ENCODE measurements around the gene PKNOX2.

The PKNOX2 gene

DNA sequence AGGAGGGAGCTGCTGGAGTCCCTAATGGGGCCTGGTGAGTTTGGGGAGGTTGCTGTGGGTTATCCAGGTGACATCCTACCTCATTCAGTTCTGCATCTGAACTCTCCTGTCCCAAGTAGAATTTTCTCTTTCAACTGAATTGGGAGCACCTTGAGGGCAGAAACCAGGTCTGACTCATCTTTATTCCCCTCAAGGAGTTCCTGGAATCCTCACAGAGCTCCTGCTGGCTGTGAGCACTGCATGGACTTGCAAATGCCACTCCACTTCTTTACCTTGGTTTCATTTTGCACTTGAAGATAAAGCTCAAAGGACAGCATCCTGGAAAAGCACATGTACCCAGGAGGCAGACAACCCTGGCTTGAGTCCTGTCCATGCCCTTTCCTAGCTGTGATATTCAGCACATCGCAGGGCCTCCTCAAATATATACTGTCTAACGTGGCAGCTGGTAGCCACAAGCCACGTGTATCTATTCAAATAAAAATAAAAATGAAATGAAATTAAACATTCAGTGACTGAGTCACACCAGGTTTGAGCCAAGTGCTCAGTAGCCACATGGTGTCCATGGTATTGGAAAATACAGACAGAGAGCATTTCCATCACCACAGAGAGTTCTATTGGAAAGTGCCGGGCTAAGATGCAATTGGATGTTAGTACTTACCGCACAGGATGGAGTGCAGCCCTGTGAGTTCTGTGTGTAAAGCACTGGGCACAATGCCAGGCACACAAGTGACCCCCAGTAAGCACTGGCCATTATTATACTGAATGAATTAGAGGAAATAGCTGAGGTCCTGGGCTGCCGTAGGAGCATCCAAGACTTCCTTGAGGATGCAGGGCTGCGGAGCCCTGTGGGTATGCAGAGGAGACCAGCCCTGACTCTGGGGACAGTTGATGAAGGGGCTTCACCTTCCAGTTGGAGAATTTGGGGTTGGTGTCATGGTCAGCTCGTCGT, 149.0 kb downstream of the PKNOX2 start:
- no peak overlapping the region for H3K4me3 Mint-ChIP-seq
- no peaks in the 10 kb centered on the region for H3K36me3 Mint-ChIP-seq (ENCODE audit: low read depth)
- no peaks in the 10 kb centered on the region for H3K4me1 Mint-ChIP-seq (ENCODE audit: low read depth)
- H3K27me3 Mint-ChIP-seq: peaks cover 17% of the 10 kb centered on the region
- H3K27ac Mint-ChIP-seq: no peak overlapping the region
- no peaks in the 10 kb centered on the region for H3K9me3 Mint-ChIP-seq

GRCh38 chr11:125314276-125315078, 149.9 kb downstream of the PKNOX2 start:
- peaks cover 17% of the 10 kb centered on the region for H3K27me3 Mint-ChIP-seq
- H3K4me1 Mint-ChIP-seq (ENCODE audit: low read depth): no peaks in the 10 kb centered on the region
- H3K27ac Mint-ChIP-seq: no peak overlapping the region
- H3K36me3 Mint-ChIP-seq (ENCODE audit: low read depth): no peaks in the 10 kb centered on the region
- H3K9me3 Mint-ChIP-seq: no peaks in the 10 kb centered on the region
- no peak overlapping the region for H3K4me3 Mint-ChIP-seq

- Mint-ChIP-seq H3K27ac (no peak overlapping the region), H3K4me3 (no peak overlapping the region), H3K4me1 (ENCODE audit: low read depth) (no peaks in the 10 kb centered on the region), H3K27me3 (peaks cover 12% of the 10 kb centered on the region), H3K9me3 (no peaks in the 10 kb centered on the region), H3K36me3 (ENCODE audit: low read depth) (no peaks in the 10 kb centered on the region)
These were observed 150.7 kb downstream of the PKNOX2 start for GRCh38 chr11:125315079-125315740.

DNA sequence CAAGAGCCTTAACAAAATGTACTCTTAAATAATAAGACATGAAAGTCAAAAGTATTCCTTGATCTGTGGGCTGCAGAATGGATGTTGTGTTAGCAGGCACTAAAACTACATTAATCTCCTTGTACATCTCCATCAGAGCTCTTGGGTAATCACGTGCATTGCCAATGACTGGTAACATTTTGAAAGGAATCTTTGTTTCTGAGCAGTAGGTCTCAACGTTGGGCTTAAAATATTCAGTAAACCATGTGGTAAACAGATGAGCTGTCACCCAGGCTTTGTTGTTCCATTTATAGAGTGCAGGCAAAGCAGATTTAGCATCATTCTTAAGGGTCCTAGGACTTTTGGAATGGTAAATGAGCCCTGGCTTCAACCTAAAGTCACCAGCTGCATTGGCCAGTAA, 152.9 kb downstream of the PKNOX2 start:
- Mint-ChIP-seq H3K4me1 (ENCODE audit: low read depth) (no peaks in the 10 kb centered on the region), H3K36me3 (ENCODE audit: low read depth) (no peaks in the 10 kb centered on the region), H3K4me3 (no peak overlapping the region), H3K27ac (no peak overlapping the region), H3K9me3 (no peaks in the 10 kb centered on the region), H3K27me3 (peaks cover 11% of the 10 kb centered on the region)

DNA sequence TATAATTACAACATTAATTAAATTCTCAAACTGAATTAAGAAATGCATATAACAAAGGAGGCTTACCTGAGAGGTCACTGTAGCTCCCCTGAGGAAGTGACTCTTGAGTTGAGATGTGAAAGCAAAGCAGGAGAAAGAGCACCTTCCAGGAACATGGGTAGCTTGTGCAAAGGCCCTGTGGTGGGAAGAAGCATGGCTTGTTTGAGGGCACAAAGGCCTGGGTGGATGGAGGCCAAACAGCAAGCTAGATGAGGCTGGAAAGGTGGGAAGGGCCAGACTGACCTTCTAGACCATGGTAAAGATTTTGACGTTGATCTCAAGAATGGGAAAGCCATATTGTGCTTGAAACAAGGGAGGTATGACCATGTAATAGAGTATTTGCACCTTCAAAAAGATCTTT, 155.1 kb downstream of the PKNOX2 start:
- H3K9me3 Mint-ChIP-seq: no peaks in the 10 kb centered on the region
- H3K4me3 Mint-ChIP-seq: no peak overlapping the region
- H3K36me3 Mint-ChIP-seq (ENCODE audit: low read depth): no peaks in the 10 kb centered on the region
- no peaks in the 10 kb centered on the region for H3K4me1 Mint-ChIP-seq (ENCODE audit: low read depth)
- no peak overlapping the region for H3K27ac Mint-ChIP-seq
- H3K27me3 Mint-ChIP-seq: peaks cover 13% of the 10 kb centered on the region

DNA sequence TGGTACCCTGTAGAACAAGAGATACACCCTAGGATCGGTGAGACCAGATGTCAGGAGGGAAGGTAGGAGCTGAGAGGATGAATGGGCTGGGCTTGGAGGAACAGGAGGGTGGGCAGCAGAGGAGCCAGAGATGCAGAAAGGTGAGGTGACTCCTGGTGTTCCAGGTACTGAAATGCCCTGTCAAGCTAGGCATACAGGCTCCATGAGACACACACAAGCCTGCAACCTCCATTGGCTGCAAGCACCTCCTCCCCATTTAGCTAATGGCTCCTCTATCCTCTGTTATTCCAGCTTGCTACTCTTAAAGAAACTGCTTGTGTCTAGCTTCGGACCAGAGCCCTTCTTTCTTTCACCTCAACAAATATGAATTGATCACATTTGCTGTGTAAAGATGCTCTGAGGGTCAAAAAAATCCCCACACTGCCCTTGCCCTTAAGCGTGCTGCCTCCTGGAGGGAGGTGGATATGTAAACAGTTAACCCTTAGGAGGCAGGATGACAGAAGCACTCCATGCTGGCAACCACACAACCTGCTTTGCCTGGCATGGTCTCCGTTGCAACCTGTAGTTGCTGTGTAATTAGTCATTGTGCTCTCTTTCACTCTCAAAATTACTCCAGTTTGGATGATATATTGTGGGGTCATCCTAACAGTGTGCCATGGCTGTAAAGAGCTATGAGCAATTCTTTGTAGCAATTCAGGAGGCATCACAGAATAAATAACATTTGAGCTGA, 156.0 kb downstream of the PKNOX2 start:
- no peaks in the 10 kb centered on the region for H3K9me3 Mint-ChIP-seq
- no peak overlapping the region for H3K27ac Mint-ChIP-seq
- H3K4me1 Mint-ChIP-seq (ENCODE audit: low read depth): no peaks in the 10 kb centered on the region
- H3K4me3 Mint-ChIP-seq: no peak overlapping the region
- peaks cover 13% of the 10 kb centered on the region for H3K27me3 Mint-ChIP-seq
- H3K36me3 Mint-ChIP-seq (ENCODE audit: low read depth): no peaks in the 10 kb centered on the region

- no peaks in the 10 kb centered on the region for H3K4me1 Mint-ChIP-seq (ENCODE audit: low read depth)
- H3K27me3 Mint-ChIP-seq: peaks cover 21% of the 10 kb centered on the region
- H3K27ac Mint-ChIP-seq: no peak overlapping the region
- H3K4me3 Mint-ChIP-seq: no peak overlapping the region
- no peaks in the 10 kb centered on the region for H3K9me3 Mint-ChIP-seq
- no peaks in the 10 kb centered on the region for H3K36me3 Mint-ChIP-seq (ENCODE audit: low read depth)
These were observed 157.7 kb downstream of the PKNOX2 start for GRCh38 chr11:125322289-125322688.

GRCh38 chr11:125325196-125325595, 160.6 kb downstream of the PKNOX2 start:
- Mint-ChIP-seq H3K27me3 (peaks cover 30% of the 10 kb centered on the region), H3K4me1 (ENCODE audit: low read depth) (no peaks in the 10 kb centered on the region), H3K36me3 (ENCODE audit: low read depth) (no peaks in the 10 kb centered on the region), H3K9me3 (no peaks in the 10 kb centered on the region), H3K27ac (no peak overlapping the region), H3K4me3 (no peak overlapping the region)

GRCh38 chr11:125326126-125326525, 161.6 kb downstream of the PKNOX2 start:
- H3K27ac Mint-ChIP-seq: no peak overlapping the region
- H3K36me3 Mint-ChIP-seq (ENCODE audit: low read depth): no peaks in the 10 kb centered on the region
- no peak overlapping the region for H3K4me3 Mint-ChIP-seq
- H3K9me3 Mint-ChIP-seq: no peaks in the 10 kb centered on the region
- no peaks in the 10 kb centered on the region for H3K4me1 Mint-ChIP-seq (ENCODE audit: low read depth)
- H3K27me3 Mint-ChIP-seq: peaks cover 33% of the 10 kb centered on the region

DNA sequence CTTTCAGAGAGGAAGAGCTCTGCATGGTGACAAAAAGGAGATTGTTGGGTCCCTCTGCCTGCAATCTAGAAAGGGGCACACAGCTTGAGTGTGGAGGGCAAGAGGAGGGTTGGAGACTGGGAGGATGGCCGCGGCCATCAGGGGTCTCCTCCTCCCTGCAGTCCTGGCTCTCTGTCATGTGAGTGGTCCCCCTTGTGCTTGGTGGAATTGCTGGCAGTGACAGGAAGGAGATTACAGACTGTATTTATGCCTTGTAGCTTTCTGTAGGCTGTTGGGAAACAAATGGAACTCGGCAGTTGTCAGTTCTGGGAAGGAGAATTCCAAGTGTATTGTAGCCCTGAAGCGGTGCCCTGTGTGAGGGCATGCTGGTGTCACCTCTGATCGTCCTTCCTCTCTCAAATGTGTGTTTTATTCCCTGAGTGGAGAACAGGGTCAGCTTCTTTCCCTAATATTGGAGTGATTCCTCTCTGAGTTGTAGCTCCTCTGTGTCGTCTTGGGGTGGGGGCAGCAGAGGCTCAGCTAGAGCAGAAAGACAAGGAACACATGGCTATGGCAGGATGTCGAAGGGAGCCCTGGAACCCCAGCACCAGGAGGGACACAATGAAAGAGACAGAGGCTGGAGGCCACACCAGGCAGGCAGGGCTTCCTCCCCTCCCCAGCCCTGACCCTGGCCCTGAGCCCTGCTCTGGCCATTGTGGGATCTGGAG, 163.1 kb downstream of the PKNOX2 start:
- Mint-ChIP-seq H3K4me1 (ENCODE audit: low read depth) (no peaks in the 10 kb centered on the region), H3K27ac (no peak overlapping the region), H3K36me3 (ENCODE audit: low read depth) (no peaks in the 10 kb centered on the region), H3K9me3 (no peaks in the 10 kb centered on the region), H3K4me3 (no peak overlapping the region), H3K27me3 (peaks cover 27% of the 10 kb centered on the region)

GRCh38 chr11:125328225-125328580, 163.7 kb downstream of the PKNOX2 start:
- no peak overlapping the region for H3K4me3 Mint-ChIP-seq
- no peak overlapping the region for H3K27ac Mint-ChIP-seq
- H3K27me3 Mint-ChIP-seq: peaks cover 27% of the 10 kb centered on the region
- no peaks in the 10 kb centered on the region for H3K4me1 Mint-ChIP-seq (ENCODE audit: low read depth)
- H3K9me3 Mint-ChIP-seq: no peaks in the 10 kb centered on the region
- H3K36me3 Mint-ChIP-seq (ENCODE audit: low read depth): no peaks in the 10 kb centered on the region

GRCh38 chr11:125329786-125330185, 165.2 kb downstream of the PKNOX2 start:
- Mint-ChIP-seq H3K4me1 (ENCODE audit: low read depth) (no peaks in the 10 kb centered on the region), H3K36me3 (ENCODE audit: low read depth) (no peaks in the 10 kb centered on the region), H3K27ac (no peak overlapping the region), H3K27me3 (peaks cover 20% of the 10 kb centered on the region), H3K4me3 (no peak overlapping the region), H3K9me3 (no peaks in the 10 kb centered on the region)

DNA sequence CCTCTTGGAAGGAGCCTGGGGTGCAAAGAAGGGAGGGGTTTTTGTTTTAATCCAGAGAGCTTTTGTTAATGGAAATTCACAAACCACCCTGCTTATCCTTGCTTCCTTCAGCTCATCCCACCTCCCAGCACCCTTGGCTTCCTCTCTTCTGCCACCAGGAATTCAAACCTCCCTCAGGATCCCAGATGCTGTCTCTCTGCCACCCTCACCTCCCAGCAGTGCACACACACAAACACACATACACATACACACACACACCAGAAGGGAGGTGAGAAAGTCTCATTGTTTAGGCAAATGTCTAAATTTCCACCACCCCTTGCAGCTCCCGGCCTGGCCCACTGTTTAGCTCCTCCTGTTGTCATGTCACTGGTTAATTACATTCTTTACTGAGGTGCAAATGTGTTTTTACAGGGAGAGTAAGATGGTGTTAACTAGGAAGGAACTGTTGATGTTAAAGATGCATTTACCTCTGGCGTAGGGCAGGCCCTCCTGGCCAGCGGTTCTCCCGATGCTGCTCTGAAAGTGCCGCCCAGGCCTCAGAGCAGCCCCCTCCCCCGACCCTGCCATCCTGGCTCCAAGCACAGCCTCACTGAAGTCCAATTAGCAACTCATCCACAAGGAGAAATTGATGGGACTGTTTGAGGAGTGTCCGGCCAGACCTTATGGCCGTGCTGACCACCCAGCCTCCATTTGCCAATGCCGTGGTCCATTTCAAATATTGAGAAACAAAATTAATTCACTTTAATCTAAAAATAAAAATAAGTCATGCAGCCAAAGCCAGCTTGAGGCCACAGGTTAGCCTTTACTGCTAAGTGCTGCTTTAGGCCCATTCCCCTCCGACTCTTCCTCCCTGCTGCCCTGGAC, 166.1 kb downstream of the PKNOX2 start:
- no peaks in the 10 kb centered on the region for H3K9me3 Mint-ChIP-seq
- peaks cover 19% of the 10 kb centered on the region for H3K27me3 Mint-ChIP-seq
- no peak overlapping the region for H3K4me3 Mint-ChIP-seq
- H3K27ac Mint-ChIP-seq: no peak overlapping the region
- H3K4me1 Mint-ChIP-seq (ENCODE audit: low read depth): no peaks in the 10 kb centered on the region
- no peaks in the 10 kb centered on the region for H3K36me3 Mint-ChIP-seq (ENCODE audit: low read depth)
